Peyer's patch (tissue), 4 donors: ENCODE results near the gene COLEC12.

Source experiments
- POLR2A ChIP-seq, 2 donors: fragments of 450-650 bp; IDR thresholded peaks; one replicate each; pipeline ENCODE4 v1.5.1; 2017; ENCODE audit warnings: antibody characterized with exemption in 2 of 2, mild to moderate bottlenecking in 2 of 2, moderate library complexity in 2 of 2
- TF ChIP-seq, protein P1 (sequence below), 6 experiments: fragments of 450-650 bp in 4 of 6; fragments of 200-600 bp in 2 of 6; sonication (generic) in 1 of 6; IDR thresholded peaks; one replicate each; pipeline ENCODE4 v1.5.1; 2017 to 2019; ENCODE audit warnings: antibody characterized with exemption in 6 of 6, mild to moderate bottlenecking in 3 of 6, moderate library complexity in 1 of 6

DNA sequence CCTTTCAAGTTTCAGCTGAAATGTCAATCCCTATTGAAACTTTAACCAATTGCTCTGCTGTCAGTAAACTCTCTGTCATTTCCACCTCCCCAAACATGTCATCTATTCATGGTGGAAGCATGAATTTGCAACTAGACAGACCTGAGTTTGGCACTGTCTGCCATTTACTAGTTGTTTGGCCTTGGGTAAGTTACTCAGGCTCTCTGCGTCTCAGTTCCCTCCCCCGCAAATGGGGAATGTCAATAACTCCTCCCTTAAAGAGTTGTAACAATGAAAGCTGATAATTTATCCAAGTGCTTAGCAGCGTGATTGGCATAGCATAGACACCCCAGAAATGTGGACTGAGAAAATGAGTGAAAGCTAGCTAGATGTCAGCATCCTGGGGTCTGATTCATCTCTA lies 159.4 kb downstream of the COLEC12 start:
- TF ChIP-seq, protein P1, sequence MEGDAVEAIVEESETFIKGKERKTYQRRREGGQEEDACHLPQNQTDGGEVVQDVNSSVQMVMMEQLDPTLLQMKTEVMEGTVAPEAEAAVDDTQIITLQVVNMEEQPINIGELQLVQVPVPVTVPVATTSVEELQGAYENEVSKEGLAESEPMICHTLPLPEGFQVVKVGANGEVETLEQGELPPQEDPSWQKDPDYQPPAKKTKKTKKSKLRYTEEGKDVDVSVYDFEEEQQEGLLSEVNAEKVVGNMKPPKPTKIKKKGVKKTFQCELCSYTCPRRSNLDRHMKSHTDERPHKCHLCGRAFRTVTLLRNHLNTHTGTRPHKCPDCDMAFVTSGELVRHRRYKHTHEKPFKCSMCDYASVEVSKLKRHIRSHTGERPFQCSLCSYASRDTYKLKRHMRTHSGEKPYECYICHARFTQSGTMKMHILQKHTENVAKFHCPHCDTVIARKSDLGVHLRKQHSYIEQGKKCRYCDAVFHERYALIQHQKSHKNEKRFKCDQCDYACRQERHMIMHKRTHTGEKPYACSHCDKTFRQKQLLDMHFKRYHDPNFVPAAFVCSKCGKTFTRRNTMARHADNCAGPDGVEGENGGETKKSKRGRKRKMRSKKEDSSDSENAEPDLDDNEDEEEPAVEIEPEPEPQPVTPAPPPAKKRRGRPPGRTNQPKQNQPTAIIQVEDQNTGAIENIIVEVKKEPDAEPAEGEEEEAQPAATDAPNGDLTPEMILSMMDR (IDR thresholded peaks at IDR 0.05) = no peak
- TF ChIP-seq POLR2A (IDR thresholded peaks at IDR 0.05) = no peak
